HL-60 (cell line): ENCODE results near the gene KIAA0825.

Source experiments
- DNase-seq, 2 experiments: peaks; one replicate each; pipeline ENCODE4 v3.0.0-alpha.2; 2010 to 2020; ENCODE audit warnings: low read depth in 1 of 2, low spot score in 1 of 2
- H3K27ac ChIP-seq: fragments of 250-450 bp; sonication (Bioruptor Pico); replicated peaks from 2 replicates; pipeline ENCODE4 v1.5.1; 2020; ENCODE audit warnings: mild to moderate bottlenecking, moderate library complexity
- H3K27me3 ChIP-seq: fragments of 250-450 bp; sonication (Bioruptor Pico); 2 replicates; pipeline ENCODE4 v1.5.1; 2021; ENCODE audit warnings: mild to moderate bottlenecking, moderate library complexity; ENCODE audit not compliant: insufficient read depth, poor library complexity, severe bottlenecking
- H3K4me3 ChIP-seq: replicated peaks from 2 replicates; pipeline ENCODE4 v1.5.1; 2011; ENCODE audit warnings: mild to moderate bottlenecking, control low read depth, low read length; ENCODE audit not compliant: insufficient read depth
- GABPA ChIP-seq: IDR thresholded peaks from 2 replicates; pipeline ENCODE4 v1.6.1; 2012; ENCODE audit warnings: low read depth
- POLR2AphosphoS5 ChIP-seq: IDR thresholded peaks from 2 replicates; pipeline ENCODE4 v1.6.1; 2012; ENCODE audit warnings: low read depth
- SPI1 ChIP-seq: IDR thresholded peaks from 2 replicates; pipeline ENCODE4 v1.6.1; 2012; ENCODE audit warnings: low read depth, mild to moderate bottlenecking, borderline replicate concordance
- TF ChIP-seq, protein P1 (sequence below): IDR thresholded peaks from one replicate; pipeline ENCODE4 v1.5.1; 2011; ENCODE audit warnings: low read length, control low read depth, inconsistent platforms; ENCODE audit not compliant: insufficient read depth
- TF ChIP-seq, protein P2 (sequence below): IDR thresholded peaks from 2 replicates; pipeline ENCODE4 v1.6.1; 2012; ENCODE audit warnings: low read depth; ENCODE audit not compliant: insufficient replicate concordance

KIAA0825 gene

DNA sequence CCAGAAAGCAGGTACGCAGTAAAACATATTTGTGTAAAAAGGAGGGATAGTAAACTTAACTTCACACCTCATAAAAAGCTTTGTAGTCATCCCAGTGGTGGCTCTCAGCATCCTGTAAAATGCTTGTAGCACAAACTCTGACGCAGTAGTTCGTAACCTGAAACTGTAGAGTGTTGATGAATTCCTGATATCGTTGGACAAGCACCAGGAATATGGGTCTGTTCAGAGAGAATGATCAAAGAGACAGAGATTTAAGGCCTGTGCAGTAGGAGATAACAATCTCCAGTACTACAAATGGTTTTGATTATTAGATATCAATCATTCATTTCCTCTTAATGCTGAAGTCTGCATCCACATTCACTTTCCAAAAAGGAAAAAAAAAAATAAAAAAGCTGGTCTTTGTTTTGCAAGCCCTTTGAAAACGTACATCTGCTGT is 148.5 kb downstream of the KIAA0825 start:
- H3K27ac ChIP-seq: no peak overlapping the region
- no peak overlapping the region for H3K4me3 ChIP-seq
- H3K27me3 ChIP-seq: no peaks in the 10 kb centered on the region
- TF ChIP-seq, protein P1, sequence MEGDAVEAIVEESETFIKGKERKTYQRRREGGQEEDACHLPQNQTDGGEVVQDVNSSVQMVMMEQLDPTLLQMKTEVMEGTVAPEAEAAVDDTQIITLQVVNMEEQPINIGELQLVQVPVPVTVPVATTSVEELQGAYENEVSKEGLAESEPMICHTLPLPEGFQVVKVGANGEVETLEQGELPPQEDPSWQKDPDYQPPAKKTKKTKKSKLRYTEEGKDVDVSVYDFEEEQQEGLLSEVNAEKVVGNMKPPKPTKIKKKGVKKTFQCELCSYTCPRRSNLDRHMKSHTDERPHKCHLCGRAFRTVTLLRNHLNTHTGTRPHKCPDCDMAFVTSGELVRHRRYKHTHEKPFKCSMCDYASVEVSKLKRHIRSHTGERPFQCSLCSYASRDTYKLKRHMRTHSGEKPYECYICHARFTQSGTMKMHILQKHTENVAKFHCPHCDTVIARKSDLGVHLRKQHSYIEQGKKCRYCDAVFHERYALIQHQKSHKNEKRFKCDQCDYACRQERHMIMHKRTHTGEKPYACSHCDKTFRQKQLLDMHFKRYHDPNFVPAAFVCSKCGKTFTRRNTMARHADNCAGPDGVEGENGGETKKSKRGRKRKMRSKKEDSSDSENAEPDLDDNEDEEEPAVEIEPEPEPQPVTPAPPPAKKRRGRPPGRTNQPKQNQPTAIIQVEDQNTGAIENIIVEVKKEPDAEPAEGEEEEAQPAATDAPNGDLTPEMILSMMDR: no peak
- TF ChIP-seq POLR2AphosphoS5 (no peak), GABPA (no peak), SPI1 (no peak)
- no peak for DNase-seq

DNA sequence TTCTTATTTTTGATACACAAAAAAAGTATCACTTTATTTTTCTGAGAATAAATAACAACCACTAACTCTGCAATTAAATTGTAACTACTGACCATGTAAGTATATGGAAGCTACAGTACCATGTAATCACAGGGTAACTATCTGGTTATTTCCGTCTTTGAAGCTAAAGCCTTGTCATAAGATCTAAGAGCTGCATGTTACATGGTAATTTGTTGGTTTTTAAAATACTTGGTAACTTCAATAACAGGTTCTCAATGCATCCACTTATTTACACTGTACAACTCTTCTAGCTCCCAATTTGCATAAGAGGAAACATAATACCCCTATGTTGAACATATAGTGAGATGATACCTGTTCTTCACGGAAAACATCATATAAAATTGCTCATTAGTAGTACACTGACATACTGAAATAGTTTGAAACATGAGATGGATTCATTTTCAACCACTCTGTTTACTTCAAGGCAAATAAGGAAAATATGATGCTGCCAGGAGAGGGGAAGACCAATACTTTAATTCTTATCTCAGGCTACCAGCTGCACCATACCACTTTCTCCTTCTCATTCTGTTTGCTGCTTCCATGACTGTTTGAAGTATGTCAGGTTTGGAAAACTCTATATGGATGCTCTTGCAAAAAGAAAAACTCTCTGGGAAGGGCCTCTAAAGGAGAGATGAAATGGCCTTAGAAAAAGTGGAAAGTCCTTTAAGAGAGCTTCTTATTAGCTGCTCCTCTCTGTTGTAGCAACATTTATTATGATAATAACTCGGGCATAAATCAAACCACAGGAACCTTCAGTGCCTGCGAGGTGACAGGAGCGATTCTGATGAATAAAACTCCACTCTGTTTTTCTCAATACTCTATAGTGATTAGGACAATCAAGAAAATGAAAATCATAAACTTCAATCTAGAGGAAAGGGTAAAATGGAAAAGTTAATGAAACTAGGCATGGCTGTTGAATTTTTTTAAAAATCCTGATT is 150.2 kb downstream of the KIAA0825 start:
- Histone ChIP-seq H3K27ac (no peak overlapping the region), H3K4me3 (no peak overlapping the region), H3K27me3 (no peaks in the 10 kb centered on the region)
- DNase-seq: no peak
- no peak for TF ChIP-seq POLR2AphosphoS5
- TF ChIP-seq, protein P2, sequence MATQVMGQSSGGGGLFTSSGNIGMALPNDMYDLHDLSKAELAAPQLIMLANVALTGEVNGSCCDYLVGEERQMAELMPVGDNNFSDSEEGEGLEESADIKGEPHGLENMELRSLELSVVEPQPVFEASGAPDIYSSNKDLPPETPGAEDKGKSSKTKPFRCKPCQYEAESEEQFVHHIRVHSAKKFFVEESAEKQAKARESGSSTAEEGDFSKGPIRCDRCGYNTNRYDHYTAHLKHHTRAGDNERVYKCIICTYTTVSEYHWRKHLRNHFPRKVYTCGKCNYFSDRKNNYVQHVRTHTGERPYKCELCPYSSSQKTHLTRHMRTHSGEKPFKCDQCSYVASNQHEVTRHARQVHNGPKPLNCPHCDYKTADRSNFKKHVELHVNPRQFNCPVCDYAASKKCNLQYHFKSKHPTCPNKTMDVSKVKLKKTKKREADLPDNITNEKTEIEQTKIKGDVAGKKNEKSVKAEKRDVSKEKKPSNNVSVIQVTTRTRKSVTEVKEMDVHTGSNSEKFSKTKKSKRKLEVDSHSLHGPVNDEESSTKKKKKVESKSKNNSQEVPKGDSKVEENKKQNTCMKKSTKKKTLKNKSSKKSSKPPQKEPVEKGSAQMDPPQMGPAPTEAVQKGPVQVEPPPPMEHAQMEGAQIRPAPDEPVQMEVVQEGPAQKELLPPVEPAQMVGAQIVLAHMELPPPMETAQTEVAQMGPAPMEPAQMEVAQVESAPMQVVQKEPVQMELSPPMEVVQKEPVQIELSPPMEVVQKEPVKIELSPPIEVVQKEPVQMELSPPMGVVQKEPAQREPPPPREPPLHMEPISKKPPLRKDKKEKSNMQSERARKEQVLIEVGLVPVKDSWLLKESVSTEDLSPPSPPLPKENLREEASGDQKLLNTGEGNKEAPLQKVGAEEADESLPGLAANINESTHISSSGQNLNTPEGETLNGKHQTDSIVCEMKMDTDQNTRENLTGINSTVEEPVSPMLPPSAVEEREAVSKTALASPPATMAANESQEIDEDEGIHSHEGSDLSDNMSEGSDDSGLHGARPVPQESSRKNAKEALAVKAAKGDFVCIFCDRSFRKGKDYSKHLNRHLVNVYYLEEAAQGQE: no peak
- TF ChIP-seq SPI1: no peak
- TF ChIP-seq, protein P1: no peak
- TF ChIP-seq GABPA: no peak

DNA sequence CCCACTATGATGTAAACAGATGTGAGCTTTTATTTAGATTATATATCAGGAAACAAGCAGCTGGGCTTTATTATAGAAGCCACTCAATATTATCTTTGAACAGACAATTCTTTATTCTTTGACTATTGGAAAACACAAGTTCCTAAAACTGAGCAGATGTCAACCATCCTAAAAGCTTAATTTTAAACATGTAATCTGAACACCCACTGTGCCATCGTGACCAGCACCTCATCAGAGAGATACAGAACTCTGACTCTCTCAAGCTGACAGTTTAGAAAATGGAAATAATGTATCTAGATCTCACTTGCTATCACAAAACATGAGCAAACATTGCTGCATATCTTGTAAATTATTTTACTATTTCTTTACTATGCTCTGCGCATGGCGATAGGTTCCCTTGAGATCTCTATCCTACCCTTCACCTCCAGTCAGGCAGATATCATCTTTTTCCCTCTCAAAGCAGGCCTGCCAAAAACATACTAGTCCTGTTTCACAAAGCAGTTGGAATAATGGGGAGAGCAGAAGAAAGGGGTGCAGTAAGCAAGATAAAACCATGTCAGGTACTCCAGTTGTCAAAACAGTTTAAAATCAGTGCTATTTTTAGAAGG is 151.0 kb downstream of the KIAA0825 start:
- TF ChIP-seq, protein P2: no peak
- TF ChIP-seq SPI1: no peak
- TF ChIP-seq, protein P1: no peak
- TF ChIP-seq GABPA: no peak
- TF ChIP-seq POLR2AphosphoS5: no peak
- DNase-seq: no peak
- Histone ChIP-seq H3K4me3 (no peak overlapping the region), H3K27ac (no peak overlapping the region), H3K27me3 (no peaks in the 10 kb centered on the region)
